Measurements from ENCODE around the gene AXIN1.
"Not testable (repeated sequence)": the region's sequence is repeated elsewhere in the genome, so short reads cannot be mapped to it uniquely, and the experiment has no call there.

Gene AXIN1

GRCh38 chr16:351804-352520 is 561 bp downstream of the AXIN1 start:
- peak; percentile 64 for DNase-seq

DNA sequence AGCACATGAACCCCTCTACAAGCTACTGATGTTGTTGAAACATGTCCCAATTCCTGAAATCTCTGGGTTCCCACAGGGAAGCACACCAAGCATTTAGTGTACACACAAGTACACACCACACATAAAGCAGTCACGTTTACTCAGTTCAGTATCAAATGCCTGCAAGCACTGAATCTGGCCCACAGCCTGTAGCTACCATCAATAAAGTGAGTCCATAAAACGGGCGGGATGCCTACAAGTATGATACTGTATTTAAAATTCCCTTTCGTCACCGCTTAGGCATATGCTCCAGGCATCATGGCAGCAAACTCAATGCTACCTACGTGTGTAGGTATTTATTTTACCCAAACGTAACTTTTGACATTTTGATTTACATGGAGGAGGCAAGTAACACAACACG is 2.3 kb downstream of the AXIN1 start:
- no peak for DNase-seq

GRCh38 chr16:349211-349610 is 3.3 kb downstream of the AXIN1 start:
- no peak for DNase-seq

GRCh38 chr16:348495-348894 is 4.0 kb downstream of the AXIN1 start:
- not testable (repeated sequence) for DNase-seq

DNA sequence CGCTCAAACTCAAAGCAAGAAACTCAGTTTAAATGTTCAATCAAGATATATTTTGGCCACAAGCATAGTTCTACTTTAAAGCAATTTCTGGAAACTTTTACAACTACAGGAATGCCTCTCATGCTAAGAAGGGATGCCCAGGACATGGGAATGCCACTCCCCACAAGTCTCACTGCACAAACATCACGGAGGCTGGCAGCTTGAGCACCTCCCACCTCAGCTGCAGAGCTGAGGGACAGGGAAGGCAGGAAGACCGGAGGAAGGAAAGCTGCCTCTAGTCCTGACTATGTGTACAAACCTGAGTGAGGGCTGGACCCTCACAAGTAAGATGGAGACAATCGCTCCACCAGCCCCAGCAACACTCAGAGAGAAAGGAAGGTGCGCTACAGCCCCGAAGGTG is 5.3 kb downstream of the AXIN1 start:
- DNase-seq, result no peak

GRCh38 chr16:346587-346986 is 5.9 kb downstream of the AXIN1 start:
- DNase-seq, result no peak

DNA sequence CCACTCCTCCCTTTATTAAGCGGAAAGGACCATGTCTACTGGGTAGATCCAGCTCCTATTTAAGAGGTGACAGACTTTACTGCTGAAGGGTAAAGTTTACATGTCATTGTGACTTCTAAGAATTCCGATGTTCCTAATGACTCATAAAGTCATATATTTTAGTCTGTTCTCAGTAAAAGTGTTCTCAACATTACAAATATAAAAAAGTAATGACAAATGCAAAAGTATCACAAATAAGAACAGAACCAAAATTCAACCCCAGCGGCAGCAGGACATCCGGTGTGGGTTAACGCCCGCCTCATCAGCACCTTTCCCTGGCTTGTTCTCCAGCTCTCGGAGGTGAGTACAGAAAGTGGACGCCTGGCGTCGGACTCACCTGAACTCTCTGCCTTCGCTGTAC is 6.8 kb downstream of the AXIN1 start:
- DNase-seq, result no peak

DNA sequence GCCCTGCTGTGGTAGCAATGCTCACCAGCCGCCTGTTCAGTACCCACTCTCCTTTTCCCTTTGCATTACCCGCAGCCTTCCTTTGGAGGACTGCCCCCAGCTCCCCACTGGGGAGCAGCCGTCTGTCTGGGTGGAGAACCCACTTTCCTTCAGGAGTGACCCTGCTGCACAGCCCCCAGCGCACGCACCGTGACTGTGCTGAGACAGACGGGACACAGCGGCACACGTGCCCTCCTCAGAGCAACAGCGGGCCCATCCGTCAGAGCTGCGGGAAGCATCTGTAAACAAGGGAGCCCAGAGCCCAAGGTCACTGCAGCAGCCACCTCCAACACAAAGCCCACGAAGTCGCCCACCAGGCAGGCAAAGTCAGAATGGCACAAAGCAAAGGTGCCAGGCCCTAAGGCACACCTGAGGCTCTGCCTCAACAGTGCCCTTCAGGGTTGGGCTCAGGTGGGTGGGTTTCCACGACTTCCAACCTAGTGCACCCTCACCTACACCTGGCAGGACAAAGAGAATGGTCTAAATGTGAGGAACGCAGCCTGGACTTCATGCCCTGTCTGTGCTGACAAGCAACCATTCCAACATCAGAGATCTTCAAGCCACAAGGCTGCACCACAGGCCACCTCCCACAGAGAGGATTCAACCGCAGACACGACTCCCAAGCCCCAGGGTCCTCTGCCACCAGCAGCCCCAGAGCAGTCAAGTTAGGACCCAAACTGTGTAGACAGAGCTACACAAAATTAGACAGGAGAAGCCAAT is 9.9 kb downstream of the AXIN1 start:
- no peak for DNase-seq

DNA sequence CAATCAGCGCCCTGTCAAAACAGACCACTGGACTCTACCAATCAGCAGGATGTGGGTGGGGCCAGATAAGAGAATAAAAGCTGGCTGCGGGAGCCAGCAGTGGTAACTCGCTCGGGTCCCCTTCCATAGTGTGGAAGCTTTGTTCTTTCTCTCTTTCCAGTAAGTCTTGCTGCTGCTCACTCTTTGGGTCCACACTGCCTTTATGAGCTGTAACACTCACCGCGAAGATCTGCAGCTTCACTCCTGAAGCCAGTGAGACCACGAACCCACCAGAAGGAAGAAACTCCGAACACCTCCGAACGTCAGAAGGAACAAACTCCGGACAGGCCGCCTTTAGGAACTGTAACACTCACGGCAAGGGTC is 10.6 kb downstream of the AXIN1 start:
- DNase-seq, result not testable (repeated sequence)

GRCh38 chr16:341095-341973 is 11.2 kb downstream of the AXIN1 start:
- not testable (repeated sequence) for DNase-seq

DNA sequence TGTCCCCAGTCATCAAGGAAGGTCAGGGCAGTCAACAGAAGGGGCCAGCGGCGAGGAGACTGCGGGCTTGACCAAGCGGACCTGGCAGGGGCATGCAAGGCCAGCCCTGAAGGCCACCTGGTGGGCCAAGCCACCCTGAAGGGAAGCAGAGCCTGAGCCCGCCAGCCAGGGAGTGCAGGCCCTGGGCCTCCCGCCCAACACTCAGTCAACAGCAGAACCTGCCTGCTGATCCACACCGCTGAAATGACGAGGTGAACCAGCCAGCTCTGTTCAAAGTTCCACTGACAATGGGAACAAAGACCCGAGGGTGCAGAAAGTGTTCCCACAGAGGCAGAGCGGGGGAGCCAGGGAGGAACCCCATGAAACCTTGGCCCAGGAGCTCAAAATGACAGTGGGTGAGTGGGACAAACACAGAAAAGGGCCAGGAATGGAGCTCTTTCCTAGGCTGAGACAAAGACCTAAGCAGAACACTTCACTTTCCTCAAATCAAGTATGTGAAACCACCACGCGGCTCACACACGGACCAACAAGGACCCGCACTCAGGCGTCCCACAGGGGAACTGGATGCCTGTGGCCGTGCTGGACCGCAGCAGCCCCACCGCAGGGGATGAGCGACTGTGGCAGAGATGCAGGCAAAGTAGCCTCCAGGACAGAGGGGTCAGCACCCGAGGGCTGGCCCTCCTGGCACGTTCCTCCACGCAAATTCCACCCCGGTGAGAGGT is 12.0 kb downstream of the AXIN1 start:
- no peak for DNase-seq

- no peak for DNase-seq
Measured at GRCh38 chr16:339680-340079, 12.8 kb downstream of the AXIN1 start.

DNA sequence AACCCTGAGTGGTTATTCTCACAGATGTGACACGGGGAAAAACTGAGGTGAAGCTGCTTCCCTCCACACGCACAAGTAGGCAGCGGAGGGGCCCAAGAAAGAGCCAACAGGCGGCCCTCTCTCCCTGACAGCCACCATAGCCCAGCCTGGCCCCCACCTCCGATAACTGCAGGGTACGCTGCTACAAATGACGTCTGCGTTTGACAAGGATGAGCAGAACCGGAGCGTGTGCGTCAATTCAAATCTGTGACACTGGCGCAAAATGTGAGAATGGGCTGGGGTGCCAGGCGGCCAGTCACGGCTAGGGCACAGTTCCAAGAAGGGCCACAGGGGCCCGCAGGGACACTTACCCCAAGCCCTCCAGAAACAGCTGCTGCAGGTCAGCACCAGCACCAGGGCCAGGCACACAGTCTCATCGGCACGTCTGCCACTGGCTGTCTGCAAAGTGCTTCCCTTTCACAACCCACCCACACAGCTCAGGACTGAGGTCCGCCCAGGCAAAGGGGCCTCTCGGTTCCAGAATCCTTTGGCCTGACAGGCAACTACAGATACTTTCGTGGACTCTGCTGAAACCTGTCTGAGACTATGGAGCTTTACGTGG is 14.4 kb downstream of the AXIN1 start:
- DNase-seq, result no peak

- DNase-seq, result no peak
Measured at GRCh38 chr16:337437-337836, 15.1 kb downstream of the AXIN1 start.

DNA sequence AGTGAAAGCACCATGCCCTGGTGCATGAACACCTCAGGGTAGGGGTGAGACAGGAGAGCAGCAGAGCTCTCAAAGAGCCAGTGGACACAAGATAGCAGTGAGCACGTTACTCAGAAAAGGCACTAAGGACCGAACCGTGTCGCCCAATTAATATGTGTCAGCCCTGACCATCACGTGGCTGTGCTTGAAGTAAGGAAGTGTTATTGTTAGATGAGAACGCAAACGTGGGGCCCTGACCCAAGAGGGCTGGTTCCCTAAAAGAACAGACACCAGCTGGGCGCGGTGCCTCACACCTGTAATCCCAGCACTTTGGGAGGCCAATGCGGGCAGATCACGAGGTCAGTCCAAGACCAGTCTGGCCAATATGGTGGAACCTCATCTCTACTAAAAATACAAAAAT is 16.3 kb downstream of the AXIN1 start:
- DNase-seq, result no peak

- not testable (repeated sequence) for DNase-seq
Measured at GRCh38 chr16:334861-335632, 17.5 kb downstream of the AXIN1 start.

DNA sequence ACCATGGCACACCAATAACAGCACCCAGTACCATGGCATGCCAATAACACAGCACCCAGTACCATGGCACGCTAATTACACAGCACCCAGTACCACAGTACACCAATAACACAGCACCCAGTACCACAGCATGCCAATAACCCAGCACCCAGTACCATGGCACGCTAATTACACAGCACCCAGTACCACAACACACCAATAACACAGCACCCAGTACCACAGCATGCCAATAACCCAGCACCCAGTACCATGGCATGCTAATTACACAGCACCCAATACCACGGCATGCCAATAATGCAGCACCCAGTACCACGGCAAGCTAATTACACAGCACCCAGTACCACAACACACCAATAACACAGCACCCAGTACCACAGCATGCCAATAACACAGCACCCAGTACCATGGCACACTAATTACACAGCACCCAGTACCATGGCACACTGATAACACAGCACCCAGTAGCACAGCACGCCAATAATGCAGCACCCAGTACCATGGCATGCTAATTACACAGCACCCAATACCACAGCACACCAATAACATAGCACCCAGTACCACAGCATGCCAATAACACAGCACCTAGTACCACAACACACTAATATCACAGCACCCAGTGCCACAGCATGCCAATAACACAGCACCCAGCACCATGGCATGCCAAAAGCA is 18.2 kb downstream of the AXIN1 start:
- not testable (repeated sequence) for DNase-seq

GRCh38 chr16:333406-334094 is 19.0 kb downstream of the AXIN1 start:
- DNase-seq, result no peak

DNA sequence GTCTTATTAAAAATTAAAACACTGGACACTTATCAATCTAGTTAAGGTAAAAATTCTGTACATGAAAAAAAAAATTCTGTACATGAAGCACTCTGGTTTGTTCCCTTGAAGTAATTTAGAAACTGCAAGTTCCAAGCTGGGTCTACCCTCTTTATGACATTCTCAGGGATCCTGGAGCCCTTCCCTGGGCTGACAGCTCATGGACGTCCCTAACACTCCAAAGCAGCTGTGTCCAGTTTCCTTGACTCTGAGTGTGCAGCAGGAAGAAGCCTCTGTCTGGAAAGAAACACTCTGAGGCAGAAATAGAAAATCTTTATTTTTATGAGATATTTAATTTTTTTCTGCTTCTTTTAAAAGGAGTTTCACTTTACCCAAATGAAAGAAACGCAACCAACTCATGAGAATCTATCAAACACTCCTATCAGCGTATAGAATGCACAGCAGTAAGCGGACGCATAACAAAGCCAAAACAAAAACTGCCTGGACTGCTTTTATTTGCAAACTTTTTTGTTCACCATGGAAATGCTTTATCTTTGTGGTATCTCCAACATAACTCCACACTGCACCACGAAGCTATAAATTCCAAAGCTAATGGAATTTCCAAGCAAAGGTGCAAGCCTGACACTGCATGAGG is 21.2 kb downstream of the AXIN1 start:
- DNase-seq, result not testable (repeated sequence)

GRCh38 chr16:330741-331140 is 21.8 kb downstream of the AXIN1 start:
- peak; percentile 35 for DNase-seq
